ENCODE data around the gene MAP10.
"Not testable (repeated sequence)": the region's sequence is repeated elsewhere in the genome, so short reads cannot be mapped to it uniquely, and the experiment has no call there.

Gene MAP10, protein sequence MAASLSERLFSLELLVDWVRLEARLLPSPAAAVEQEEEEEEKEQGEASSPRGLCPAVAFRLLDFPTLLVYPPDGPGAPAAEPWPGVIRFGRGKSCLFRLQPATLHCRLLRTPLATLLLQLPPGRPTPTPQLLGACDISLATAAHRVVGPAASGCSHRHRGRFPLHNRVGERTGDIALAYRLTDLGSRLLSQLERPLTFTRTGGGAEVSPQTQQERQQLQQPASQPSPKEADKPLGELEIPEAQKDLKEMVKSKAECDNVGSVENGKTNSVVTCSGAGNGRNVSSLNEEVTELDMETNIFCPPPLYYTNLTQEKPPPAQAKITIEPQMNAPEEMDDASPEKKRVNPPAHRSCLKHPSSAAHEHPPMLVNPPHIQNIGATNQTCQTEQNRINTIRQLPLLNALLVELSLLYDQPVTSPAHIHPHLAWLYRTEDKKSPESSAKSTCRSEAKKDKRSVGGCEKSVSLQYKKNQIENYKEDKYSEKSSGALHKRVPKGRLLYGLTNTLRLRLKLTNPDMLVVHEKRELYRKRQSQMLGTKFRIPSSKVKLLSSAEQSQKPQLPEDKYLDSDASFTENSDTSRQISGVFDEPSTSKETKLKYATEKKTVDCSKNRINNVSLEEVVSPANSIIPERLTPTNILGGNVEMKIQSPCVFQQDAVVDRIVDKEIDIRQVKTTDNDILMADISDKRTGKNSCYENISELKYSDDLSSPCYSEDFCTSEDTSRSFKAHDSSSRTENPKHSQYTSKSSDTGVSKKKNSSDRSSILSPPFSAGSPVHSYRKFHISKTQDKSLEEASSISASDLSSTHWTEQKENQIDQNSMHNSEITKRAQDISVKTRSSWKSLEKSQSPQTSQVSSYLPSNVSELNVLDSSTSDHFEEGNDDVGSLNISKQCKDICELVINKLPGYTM

GRCh38 chr1:232805269-232806185 lies at the start of gene MAP10:
Gene MAP10 (plus strand): TSS chr1:232805416. CDS start chr1:232805450, 34 bp downstream.
- peak in 52 of 56 donors; percentile 5 to 81 (median 48) for DNase-seq

DNA sequence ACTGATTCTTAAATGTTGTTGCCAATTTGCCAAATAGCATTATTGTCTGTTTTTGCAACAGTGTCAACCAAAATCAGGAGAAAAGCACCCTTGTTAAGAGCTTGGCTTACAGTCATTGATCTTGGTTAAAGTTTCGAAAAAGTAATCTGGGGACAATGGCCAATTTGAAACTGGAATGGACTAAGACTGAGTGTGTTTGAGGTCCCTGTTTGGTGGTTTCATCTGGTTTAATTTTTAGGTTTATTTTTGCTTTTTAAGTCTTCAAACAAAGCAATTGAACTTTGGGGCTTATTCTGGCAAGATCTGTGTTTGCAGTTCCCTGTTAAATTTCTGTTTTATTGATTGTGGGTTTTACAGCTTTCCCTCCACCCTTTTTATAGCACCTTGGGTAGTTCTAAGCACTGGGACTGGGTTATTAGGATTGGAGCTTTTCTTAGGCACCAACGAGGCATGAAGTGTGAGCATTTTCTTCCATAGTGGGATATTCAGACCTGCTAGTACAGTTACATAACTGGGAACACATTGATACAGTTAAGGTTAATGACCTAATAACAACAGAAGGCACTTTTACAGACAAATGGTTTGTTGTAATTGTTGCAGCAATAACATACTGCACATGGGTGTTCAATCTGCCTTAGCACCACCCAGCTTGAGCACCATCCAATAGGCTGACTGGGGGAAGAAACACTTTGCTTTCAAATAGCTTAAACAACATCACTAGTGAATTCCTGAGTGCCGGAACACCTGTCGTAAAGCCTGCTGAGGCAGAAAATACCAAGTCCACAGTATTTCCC lies 40.6 kb upstream of the MAP10 start:
- DNase-seq: no peak

DNA sequence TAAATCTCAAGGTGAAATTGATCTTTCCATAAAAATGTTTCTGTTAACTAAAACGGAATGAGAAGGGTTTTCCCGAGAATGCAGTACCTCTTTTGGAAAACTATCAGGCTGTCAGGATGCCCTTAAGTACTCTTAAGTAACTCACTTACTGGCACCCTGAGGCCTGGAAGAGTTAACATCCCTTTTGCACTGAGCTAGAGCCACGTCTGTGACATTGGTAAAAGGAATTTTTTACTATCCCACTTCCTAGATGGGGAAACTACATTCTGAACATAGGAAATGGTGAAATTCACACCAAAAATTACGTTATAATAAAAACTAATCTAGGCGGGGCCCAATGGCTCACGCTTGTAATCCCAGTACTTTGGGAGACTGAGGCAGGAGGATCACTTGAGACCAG lies 39.7 kb upstream of the MAP10 start:
- DNase-seq: no peak

DNA sequence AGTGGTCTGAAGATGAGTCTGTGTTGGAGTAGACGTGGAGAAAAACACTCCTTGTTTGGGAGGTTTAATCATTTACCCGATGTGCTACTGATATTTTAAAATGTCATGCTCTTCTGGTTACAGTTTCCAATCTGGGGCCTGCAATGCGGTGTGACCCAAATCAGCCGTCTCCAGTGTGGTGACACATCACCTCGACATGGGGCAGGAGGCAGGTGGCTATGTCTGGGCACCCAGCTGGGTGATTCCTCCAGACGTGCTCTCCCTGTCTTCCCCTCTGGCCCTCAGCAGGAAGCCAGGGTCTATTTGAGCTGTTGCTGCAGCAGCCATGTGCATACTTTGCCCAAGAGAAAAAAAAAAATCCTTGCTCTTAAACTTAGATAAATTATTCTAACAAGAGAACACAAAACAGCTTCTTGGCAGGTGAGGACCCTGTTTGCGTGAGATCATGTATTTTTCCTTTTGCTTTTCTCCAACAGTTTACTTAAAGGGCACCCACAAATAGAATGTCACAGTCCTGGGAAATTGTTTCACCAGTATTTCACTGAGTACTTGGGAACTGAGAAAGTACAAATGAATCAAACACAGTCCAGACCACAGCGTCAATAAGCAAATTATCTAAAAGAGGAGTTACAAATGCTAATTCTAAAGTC lies 38.9 kb upstream of the MAP10 start:
- no peak for DNase-seq

- DNase-seq: no peak
These were observed 38.3 kb upstream of the MAP10 start for GRCh38 chr1:232766904-232767303.

DNA sequence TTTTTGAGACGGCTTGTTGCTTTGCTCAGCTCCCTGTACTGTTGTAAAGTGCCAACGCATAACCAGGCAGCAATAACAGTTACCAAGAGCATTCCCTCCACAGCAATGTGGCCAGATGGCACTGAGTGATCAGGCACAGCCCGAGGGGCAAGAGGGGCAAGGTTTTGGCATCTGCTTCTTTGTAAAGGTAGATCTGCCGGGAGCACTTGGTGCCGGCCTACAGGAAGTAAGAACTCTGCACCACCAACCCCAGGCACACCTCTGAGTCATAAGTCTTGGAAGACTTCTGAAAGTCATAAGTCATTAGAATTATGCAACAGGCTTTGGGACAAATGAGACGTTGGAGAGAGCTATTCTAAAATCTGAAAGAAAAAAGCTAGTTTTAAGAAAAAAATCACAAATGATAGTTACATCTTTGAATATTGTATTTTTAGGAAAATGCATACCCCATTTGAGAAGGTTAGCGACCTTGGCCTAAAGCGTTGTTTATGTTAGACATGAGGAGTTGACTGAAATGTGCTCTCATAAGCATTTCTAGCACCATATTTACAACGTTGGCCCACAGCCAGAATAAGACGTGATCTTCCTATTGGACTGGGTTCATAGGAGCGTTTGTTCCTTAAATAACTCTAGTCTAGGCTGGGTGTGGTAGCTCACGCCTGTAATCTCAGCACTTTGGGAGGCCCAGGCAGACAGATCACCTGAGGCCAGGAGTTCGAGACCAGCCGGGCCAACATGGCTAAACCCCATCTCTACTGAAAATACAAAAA lies 37.7 kb upstream of the MAP10 start:
- DNase-seq: no peak

- DNase-seq: no peak
These were observed 36.4 kb upstream of the MAP10 start for GRCh38 chr1:232768793-232769192.

DNA sequence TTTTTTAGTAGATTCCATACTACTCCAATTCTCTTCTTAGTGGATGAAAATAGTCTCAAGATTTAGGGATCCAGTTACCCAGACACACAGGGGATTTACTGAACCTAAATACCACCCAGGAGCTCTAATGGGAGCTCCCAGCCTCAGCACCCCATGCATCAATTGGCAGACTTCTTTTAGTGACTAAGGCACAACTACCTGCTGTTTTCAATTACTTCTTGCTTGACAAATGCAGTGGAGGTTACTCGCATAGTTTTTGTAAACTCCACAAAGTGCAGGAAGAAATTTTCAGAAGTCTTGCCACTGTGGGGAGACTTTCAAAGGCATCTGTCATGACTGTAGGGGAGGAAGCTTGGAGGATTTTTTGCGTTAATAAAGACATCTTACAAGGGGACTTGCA lies 35.5 kb upstream of the MAP10 start:
- DNase-seq: no peak

DNA sequence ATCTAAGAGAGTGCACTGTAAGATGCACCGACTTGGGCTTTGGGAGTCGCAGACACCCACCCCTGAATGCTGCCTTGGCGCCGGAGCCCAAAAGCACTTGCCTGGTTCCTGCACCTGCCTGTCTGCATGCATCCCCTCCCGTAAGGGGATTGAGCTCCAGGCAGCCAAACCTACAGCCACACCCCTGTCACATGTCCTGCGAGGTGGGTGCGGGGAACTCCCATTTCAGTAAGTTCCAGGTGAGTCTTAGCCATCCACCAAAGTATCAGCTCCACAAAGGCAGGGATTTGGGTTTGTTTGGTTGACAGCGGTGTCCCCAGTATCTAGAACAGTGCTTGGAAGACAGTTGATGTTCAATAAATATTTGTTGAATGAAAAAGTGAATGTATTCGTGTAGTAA lies 31.5 kb upstream of the MAP10 start:
- DNase-seq: no peak

GRCh38 chr1:232776526-232777106 lies 28.6 kb upstream of the MAP10 start:
- DNase-seq: no peak

DNA sequence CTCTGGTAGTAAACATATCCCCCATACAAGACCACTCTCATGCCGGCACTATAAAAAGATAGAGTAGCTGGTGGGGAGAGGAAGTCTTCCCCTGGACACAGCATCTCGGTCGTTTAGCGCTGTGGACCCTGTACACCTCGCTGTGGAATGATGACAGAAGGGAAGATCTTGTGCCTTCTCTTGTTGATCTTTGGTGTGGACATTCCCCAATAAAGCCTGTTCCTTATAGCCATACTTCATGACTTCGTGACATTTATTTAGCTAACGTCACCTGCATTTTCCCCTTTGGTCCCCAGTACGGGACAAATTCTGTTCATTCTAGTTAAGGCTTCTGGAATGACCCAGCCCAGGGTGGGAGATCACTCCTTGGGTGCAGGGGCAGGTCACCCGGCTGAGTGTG lies 24.9 kb upstream of the MAP10 start:
- DNase-seq: no peak

GRCh38 chr1:232784794-232785193 lies 20.4 kb upstream of the MAP10 start:
- DNase-seq: no peak

GRCh38 chr1:232785630-232786029 lies 19.6 kb upstream of the MAP10 start:
- not testable (repeated sequence) for DNase-seq

- DNase-seq: no peak
These were observed 18.3 kb upstream of the MAP10 start for GRCh38 chr1:232786845-232787455.

- DNase-seq: no peak
These were observed 16.9 kb upstream of the MAP10 start for GRCh38 chr1:232788235-232788872.

DNA sequence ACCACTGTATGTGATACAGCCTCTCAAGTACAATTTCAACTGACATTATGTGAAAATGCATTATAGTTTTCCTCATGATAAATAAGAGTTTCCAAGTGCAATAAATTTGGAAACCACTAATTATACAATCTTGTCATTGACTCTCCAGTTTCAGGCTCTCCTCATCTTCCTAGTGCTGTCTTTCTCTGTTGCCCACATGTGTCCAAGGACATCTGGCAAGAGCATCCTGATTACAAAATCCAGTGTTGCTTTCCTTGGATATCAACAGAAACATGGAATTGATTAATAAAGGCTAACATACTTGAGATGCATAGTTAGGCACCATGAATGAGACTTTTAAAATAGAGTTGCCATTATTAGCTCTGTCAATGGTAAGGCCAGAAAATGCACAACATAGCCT lies 15.6 kb upstream of the MAP10 start:
- DNase-seq: no peak

- DNase-seq: no peak
These were observed 12.3 kb upstream of the MAP10 start for GRCh38 chr1:232792949-232793348.

DNA sequence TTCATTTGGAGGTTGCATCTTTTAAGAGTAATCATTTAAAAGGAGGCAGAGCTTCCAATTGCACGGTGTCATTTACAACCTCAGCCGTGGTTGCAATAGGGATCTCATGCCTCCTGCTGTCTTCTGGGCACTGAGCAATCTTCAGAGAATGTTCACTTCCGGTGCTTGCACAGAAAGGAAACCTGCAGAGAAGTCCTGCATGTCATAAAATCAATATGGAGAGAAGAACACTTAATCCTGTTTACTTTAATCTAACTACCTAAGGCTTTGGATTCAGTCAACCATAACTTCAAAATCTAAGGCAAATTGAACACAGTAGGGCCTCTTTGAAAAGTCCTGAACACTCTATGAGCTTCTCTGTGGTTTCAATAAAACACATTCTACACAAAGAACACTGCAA lies 11.3 kb upstream of the MAP10 start:
- no peak for DNase-seq

Data from nucleus accumbens (tissue), 56 donors.